ENCODE data around the gene RP9. TPM values are rescaled to one million over a fixed set of nuclear protein-coding genes. Genes with fewer than 3 reads are reported as not detected.

Gene RP9
- total RNA-seq, 4 donors from 2014 or later: 7.3 to 25.6 (median 13.7) TPM

DNA sequence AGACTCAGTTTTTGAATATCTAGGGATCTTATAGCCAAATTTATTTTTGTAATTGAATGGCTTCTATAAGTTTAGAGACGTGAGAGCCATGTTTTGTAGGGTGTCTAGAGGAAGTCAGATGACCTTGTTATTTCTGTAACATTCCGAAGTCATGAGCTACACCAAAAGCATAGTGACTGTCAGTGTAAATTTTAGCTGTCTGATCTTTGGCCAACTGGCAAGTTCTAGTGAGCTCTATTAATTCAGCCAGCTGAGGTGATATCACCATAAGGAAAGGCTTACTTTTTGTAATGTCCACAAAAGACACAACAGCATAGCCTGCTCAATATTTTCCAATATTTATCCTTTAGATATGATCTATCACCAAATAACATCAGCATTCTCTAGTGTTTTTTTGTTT lies 36.7 kb downstream of the RP9 start:
- Histone ChIP-seq H3K4me3 (no peak overlapping the region), H3K36me3 (no peaks in the 10 kb centered on the region), H3K9me3 (peaks cover 0 to 8% (median 4%) of the 10 kb centered on the region in 4 donors), H3K27me3 (no peaks in the 10 kb centered on the region), H3K27ac (no peak overlapping the region), H3K4me1 (no peaks in the 10 kb centered on the region)
- TF ChIP-seq POLR2A (IDR thresholded peaks at IDR 0.05): no peak
- DNase-seq: no peak

DNA sequence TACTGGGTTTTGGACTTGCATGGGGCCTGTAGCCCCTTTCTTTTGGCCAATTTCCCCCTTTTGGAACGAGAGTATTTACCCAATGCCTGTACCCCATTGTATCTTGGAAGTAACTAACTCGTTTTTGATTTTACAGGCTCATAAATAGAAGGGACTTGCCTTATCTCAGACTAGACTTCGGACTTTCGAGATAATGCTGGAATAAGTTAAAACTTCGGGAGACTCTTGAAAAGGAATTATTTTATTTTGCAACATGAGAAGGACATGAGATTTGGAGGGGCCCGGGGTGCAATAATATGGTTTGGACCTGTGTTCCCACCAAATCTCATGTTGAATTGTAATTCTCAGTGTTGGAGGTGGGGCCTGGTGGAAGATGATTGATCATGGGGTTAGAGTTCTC lies 38.4 kb downstream of the RP9 start:
- H3K9me3 ChIP-seq: peaks cover 0 to 11% (median 4%) of the 10 kb centered on the region in 4 donors
- no peaks in the 10 kb centered on the region for H3K27me3 ChIP-seq
- DNase-seq: no peak

DNA sequence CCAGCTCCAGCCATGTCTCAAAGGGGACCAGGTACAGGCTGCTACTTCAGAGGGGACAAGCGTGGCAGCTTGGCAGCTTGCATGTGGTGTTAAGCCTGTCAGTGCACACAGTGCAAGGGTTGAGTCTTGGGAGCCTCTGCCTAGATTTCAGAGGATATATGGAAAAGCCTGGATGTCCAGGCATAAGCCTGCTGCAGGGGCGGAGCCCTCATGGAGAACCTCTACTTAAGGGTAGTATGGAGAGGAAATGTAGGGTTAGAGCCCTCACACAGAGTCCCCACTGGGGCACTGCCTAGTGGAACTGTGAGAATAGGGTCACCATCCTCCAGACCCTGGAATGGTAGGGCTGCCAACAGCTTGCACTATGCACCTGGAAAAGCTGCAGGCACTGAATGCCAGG lies 38.9 kb downstream of the RP9 start:
- H3K36me3 ChIP-seq: no peaks in the 10 kb centered on the region
- DNase-seq: no peak

More for the DNA sequence above, 38.4 kb downstream of the RP9 start:
- H3K27ac ChIP-seq: no peak overlapping the region
- no peaks in the 10 kb centered on the region for H3K4me1 ChIP-seq
- H3K36me3 ChIP-seq: no peaks in the 10 kb centered on the region
- TF ChIP-seq, protein P1, sequence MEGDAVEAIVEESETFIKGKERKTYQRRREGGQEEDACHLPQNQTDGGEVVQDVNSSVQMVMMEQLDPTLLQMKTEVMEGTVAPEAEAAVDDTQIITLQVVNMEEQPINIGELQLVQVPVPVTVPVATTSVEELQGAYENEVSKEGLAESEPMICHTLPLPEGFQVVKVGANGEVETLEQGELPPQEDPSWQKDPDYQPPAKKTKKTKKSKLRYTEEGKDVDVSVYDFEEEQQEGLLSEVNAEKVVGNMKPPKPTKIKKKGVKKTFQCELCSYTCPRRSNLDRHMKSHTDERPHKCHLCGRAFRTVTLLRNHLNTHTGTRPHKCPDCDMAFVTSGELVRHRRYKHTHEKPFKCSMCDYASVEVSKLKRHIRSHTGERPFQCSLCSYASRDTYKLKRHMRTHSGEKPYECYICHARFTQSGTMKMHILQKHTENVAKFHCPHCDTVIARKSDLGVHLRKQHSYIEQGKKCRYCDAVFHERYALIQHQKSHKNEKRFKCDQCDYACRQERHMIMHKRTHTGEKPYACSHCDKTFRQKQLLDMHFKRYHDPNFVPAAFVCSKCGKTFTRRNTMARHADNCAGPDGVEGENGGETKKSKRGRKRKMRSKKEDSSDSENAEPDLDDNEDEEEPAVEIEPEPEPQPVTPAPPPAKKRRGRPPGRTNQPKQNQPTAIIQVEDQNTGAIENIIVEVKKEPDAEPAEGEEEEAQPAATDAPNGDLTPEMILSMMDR (IDR thresholded peaks at IDR 0.05): no peak
- no peak for TF ChIP-seq POLR2A (IDR thresholded peaks at IDR 0.05)
- no peak overlapping the region for H3K4me3 ChIP-seq

DNA sequence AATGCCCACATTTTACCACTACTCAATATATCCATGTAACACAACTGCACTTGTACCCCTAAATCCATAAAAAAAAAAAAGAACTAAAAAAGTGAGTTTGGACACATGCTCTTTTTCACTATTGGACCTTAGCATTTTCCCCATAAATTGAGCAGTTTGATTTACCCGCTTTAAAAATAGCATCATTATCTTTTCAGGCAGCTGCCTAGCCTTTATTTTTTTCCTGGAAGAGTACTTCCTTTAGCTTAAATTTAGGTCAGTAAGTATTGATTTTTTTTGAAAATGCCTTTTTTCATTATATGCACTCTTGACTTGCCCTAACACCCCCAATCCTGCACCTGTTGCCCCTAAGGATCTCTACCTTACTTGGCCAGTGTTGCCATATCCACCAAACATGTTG lies 41.3 kb downstream of the RP9 start:
- no peaks in the 10 kb centered on the region for H3K4me1 ChIP-seq
- no peaks in the 10 kb centered on the region for H3K36me3 ChIP-seq
- H3K4me3 ChIP-seq: no peak overlapping the region
- peaks cover 0 to 11% (median 4%) of the 10 kb centered on the region in 4 donors for H3K9me3 ChIP-seq
- no peak for TF ChIP-seq POLR2A (IDR thresholded peaks at IDR 0.05)
- TF ChIP-seq, protein P1 (IDR thresholded peaks at IDR 0.05): no peak
- no peak overlapping the region for H3K27ac ChIP-seq
- no peaks in the 10 kb centered on the region for H3K27me3 ChIP-seq
- no peak for DNase-seq

More for the DNA sequence above, 38.9 kb downstream of the RP9 start:
- no peak overlapping the region for H3K27ac ChIP-seq
- no peak for TF ChIP-seq POLR2A (IDR thresholded peaks at IDR 0.05)
- TF ChIP-seq, protein P1 (IDR thresholded peaks at IDR 0.05): no peak
- H3K4me3 ChIP-seq: no peak overlapping the region
- H3K9me3 ChIP-seq: peaks cover 0 to 11% (median 4%) of the 10 kb centered on the region in 4 donors
- H3K27me3 ChIP-seq: no peaks in the 10 kb centered on the region
- H3K4me1 ChIP-seq: no peaks in the 10 kb centered on the region

DNA sequence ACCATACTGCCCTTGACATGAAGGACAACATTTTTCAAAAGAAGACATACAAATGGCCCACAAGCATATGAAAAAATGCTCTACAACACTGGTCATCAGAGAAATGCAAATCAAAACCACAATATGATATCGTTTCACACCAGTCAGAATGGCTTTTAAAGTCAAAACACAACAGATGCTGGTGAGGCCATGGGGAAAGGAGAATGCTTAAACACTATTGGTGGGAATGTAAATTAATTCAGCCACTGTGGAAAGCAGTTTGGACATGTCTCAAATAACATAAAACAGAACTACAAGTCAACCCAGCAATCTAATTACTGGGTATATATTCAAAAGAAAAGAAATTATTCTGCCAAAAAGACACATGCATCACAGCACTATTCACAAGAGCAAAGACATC lies 42.4 kb downstream of the RP9 start:
- DNase-seq: no peak
- no peak overlapping the region for H3K4me3 ChIP-seq
- TF ChIP-seq, protein P1 (IDR thresholded peaks at IDR 0.05): no peak
- no peak for TF ChIP-seq POLR2A (IDR thresholded peaks at IDR 0.05)

DNA sequence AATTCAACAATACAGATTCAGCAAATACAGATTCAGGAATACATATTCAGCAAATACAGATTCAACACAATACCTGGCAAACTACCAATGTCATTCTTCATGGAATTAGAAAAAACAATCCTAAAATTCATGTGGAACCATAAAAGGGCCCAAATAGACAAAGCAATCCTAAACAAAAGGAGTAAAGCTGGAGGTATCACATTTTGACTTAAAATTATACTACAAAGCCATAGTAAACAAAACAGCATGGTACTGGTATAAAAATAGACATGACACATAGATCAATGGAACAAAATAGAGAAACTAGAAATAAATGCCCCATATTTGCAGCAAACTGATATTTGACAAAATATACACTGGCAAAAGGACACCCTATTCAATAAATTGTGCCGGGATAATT lies 43.2 kb downstream of the RP9 start:
- Histone ChIP-seq H3K36me3 (no peaks in the 10 kb centered on the region), H3K9me3 (peaks cover 0 to 11% (median 4%) of the 10 kb centered on the region in 4 donors), H3K4me1 (peaks cover 0 to 6% (median 4%) of the 10 kb centered on the region in 4 donors), H3K27ac (no peak overlapping the region), H3K4me3 (no peak overlapping the region), H3K27me3 (no peaks in the 10 kb centered on the region)
- DNase-seq: no peak
- TF ChIP-seq POLR2A (IDR thresholded peaks at IDR 0.05): no peak
- TF ChIP-seq, protein P1 (IDR thresholded peaks at IDR 0.05): no peak

More for the DNA sequence above, 42.4 kb downstream of the RP9 start:
- Histone ChIP-seq H3K36me3 (no peaks in the 10 kb centered on the region), H3K27me3 (no peaks in the 10 kb centered on the region), H3K27ac (no peak overlapping the region), H3K9me3 (peaks cover 0 to 11% (median 4%) of the 10 kb centered on the region in 4 donors), H3K4me1 (no peaks in the 10 kb centered on the region)

All from Peyer's patch (tissue), 4 donors.